Hepatocyte (in vitro differentiated cells): ENCODE results near the gene FGGY. TPM values are rescaled to one million over a fixed set of nuclear protein-coding genes. Genes with fewer than 3 reads are reported as not detected.
A peak's percentile ranks its signal among the peaks of the same experiment; 100 is the strongest.

Experiments used
- DNase-seq: peaks from one replicate; pipeline ENCODE4 v3.0.0-alpha.2; 2016; ENCODE audit warnings: low spot score
- H2AFZ ChIP-seq: fragments of 200-600 bp; sonication (generic); 2 replicates; pipeline ENCODE4 v1.6.0; 2016; ENCODE audit warnings: antibody characterized with exemption, mild to moderate bottlenecking
- H3K27ac ChIP-seq: fragments of 200-600 bp; sonication (generic); 2 replicates; pipeline ENCODE4 v1.5.1; 2016; ENCODE audit warnings: mild to moderate bottlenecking
- H3K27me3 ChIP-seq: fragments of 200-600 bp; sonication (generic); 2 replicates; pipeline ENCODE4 v1.6.1; 2016
- H3K36me3 ChIP-seq: fragments of 200-600 bp; sonication (generic); replicated peaks from 2 replicates; pipeline ENCODE4 v1.5.1; 2016; ENCODE audit warnings: low read depth; ENCODE audit not compliant: insufficient read depth
- H3K4me1 ChIP-seq: fragments of 200-600 bp; sonication (generic); 2 replicates; pipeline ENCODE4 v1.5.1; 2016; ENCODE audit warnings: mild to moderate bottlenecking, moderate library complexity; ENCODE audit not compliant: insufficient read depth
- H3K4me2 ChIP-seq: fragments of 200-600 bp; sonication (generic); 2 replicates; pipeline ENCODE4 v1.6.0; 2016
- H3K4me3 ChIP-seq: fragments of 200-600 bp; sonication (generic); 2 replicates; pipeline ENCODE4 v1.5.1; 2016; ENCODE audit warnings: mild to moderate bottlenecking
- H3K79me2 ChIP-seq: fragments of 200-600 bp; sonication (generic); 2 replicates; pipeline ENCODE4 v1.6.0; 2017; ENCODE audit warnings: mild to moderate bottlenecking
- H3K9me2 ChIP-seq: fragments of 200-600 bp; sonication (generic); replicated peaks from 2 replicates; pipeline ENCODE4 v1.6.0; 2017; ENCODE audit warnings: mild to moderate bottlenecking; ENCODE audit not compliant: insufficient read depth
- H3K9me3 ChIP-seq: fragments of 200-600 bp; sonication (generic); 2 replicates; pipeline ENCODE4 v1.5.1; 2016; ENCODE audit warnings: low read depth, mild to moderate bottlenecking
- H4K20me1 ChIP-seq: fragments of 200-600 bp; sonication (generic); 2 replicates; pipeline ENCODE4 v1.6.0; 2016; ENCODE audit warnings: mild to moderate bottlenecking; ENCODE audit not compliant: insufficient read depth, poor library complexity, severe bottlenecking
- EZH2 ChIP-seq: fragments of 200-600 bp; sonication (generic); IDR thresholded peaks from 2 replicates; pipeline ENCODE4 v1.6.1; 2016; ENCODE audit warnings: antibody characterized with exemption, mild to moderate bottlenecking, borderline replicate concordance
- EZH2phosphoT487 ChIP-seq: fragments of 200-600 bp; sonication (generic); IDR thresholded peaks from one replicate; pipeline ENCODE4 v1.6.1; 2018; ENCODE audit warnings: antibody characterized with exemption, mild to moderate bottlenecking, low read depth, moderate library complexity; ENCODE audit not compliant: unreplicated experiment, severe bottlenecking
- WGBS: methylation state at CpG from one replicate; pipeline ENCODE4 v1.1.6; 2016; ENCODE audit warnings: low lambda C conversion rate; ENCODE audit errors: missing lambda C conversion rate; 5-methylcytosine and 5-hydroxymethylcytosine counted together
- polyA plus RNA-seq: library from polyadenylated mRNA; unstranded; fragments of >200 nt; fragmentation: Nextera tagmentation; extraction: Ambion mirVana; gene quantifications from 2 replicates; pipeline ENCODE4 v1.2.1, GENCODE V29; 2016
- total RNA-seq: library from RNA; depleted of rRNA; stranded (reverse); fragments of >200 nt; gene quantifications from 2 replicates; pipeline ENCODE4 v1.2.3, GENCODE V29; 2014
- TF ChIP-seq, protein P1 (sequence below): fragments of 200-600 bp; sonication (generic); IDR thresholded peaks from 2 replicates; pipeline ENCODE4 v1.5.1; 2016; ENCODE audit warnings: antibody characterized with exemption, mild to moderate bottlenecking; ENCODE audit not compliant: poor library complexity

FGGY gene
- total and polyA plus RNA-seq, 2 experiments from 2014 or later, result 18.0 to 20.6 TPM

DNA sequence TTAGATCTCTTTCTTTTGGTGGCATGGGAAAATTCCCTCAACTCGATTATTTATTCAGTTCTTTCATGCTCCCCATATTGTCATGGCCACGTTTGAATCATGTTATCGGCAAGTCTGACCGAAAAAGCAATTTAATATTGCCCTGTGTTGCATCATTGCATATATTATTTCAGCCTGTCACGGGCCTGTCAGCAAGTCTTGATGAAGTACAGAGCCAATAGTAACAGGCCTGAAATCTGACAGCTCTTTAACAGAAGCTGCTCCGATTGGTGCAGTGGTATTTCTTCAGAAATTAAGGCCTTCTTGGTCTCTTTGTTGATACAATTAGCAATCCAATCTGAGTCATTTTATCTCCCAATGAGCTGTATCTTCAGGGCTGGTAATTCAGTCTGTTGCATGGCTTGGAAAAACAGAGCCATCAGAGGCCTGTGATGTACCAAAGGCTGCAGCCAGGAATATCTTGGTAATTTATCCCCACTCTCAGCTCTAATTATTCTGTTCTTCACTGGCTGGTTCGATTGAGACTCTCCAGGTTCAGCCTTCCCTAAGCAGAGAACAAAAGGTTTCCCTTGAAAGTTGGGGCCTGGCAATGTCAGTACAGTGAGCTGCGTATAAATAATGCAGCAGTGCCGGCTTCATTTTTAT is 149.5 kb downstream of the FGGY start:
- no peak for DNase-seq
- H3K27ac ChIP-seq, result peak overlapping the region; percentile 70
- H3K79me2 ChIP-seq, result no peaks in the 10 kb centered on the region
- H3K9me2 ChIP-seq, result no peaks in the 10 kb centered on the region
- peak overlapping the region; percentile 5 for H2AFZ ChIP-seq
- no peaks in the 10 kb centered on the region for H3K9me3 ChIP-seq
- H3K4me1 ChIP-seq, result peaks cover 22% of the 10 kb centered on the region
- no peaks in the 10 kb centered on the region for H4K20me1 ChIP-seq
- no peak overlapping the region for H3K4me3 ChIP-seq
- H3K27me3 ChIP-seq, result no peaks in the 10 kb centered on the region
- H3K36me3 ChIP-seq, result no peaks in the 10 kb centered on the region
- TF ChIP-seq, protein P1, sequence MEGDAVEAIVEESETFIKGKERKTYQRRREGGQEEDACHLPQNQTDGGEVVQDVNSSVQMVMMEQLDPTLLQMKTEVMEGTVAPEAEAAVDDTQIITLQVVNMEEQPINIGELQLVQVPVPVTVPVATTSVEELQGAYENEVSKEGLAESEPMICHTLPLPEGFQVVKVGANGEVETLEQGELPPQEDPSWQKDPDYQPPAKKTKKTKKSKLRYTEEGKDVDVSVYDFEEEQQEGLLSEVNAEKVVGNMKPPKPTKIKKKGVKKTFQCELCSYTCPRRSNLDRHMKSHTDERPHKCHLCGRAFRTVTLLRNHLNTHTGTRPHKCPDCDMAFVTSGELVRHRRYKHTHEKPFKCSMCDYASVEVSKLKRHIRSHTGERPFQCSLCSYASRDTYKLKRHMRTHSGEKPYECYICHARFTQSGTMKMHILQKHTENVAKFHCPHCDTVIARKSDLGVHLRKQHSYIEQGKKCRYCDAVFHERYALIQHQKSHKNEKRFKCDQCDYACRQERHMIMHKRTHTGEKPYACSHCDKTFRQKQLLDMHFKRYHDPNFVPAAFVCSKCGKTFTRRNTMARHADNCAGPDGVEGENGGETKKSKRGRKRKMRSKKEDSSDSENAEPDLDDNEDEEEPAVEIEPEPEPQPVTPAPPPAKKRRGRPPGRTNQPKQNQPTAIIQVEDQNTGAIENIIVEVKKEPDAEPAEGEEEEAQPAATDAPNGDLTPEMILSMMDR, result no peak
- TF ChIP-seq EZH2phosphoT487 (no peak), EZH2 (no peak)
- WGBS, result 57% methylated on average over 9 of the region's 9 CpGs
- H3K4me2 ChIP-seq, result no peak overlapping the region

DNA sequence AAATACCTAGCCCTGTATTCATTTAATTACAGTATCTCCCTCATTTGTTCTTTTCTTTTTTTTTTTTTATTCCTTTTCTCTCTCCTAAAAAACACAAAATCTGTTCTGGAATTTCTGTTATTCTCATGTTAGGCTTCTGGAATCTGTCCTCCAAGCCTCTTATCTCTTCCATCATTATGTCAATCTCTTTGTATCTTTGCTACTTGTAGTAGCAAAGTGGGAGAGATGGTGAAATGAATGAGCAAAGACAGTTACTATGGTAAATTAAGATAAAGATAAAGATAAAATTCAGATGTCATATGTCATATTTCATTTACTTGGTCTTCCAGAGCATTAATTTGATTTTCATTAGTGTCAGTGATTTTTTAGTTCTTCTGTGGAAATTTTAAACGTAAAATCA is 155.1 kb downstream of the FGGY start:
- Histone ChIP-seq H3K36me3 (no peaks in the 10 kb centered on the region), H3K9me3 (no peaks in the 10 kb centered on the region), H3K27ac (no peak overlapping the region), H3K4me1 (peaks cover 2% of the 10 kb centered on the region), H3K27me3 (no peaks in the 10 kb centered on the region), H3K4me3 (no peak overlapping the region), H3K79me2 (no peaks in the 10 kb centered on the region), H2AFZ (no peak overlapping the region), H4K20me1 (no peaks in the 10 kb centered on the region), H3K9me2 (no peaks in the 10 kb centered on the region), H3K4me2 (no peak overlapping the region)
- WGBS, result 79% methylated on average over 1 of the region's 1 CpG
- no peak for DNase-seq
- TF ChIP-seq, protein P1, result no peak
- TF ChIP-seq EZH2phosphoT487 (no peak), EZH2 (no peak)

DNA sequence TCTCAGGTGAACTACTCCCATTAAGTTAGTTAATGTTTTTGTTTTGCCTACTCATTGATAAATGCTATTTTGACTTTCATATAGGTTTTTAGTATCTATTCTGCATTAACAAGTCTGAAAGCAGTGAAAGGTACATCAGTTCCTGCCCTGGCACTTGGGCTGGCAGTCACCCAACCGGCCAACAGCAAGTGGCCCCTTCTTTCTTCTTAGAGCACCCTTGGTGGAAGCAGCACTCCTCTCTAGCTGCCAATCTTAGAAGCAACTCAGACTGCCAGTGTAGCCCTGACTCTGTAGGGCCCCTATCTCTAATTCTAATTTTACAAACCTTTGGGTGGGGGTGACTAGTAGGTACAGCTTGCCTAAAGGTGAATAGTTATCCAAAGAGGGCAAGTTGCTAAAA is 155.7 kb downstream of the FGGY start:
- Histone ChIP-seq H3K36me3 (no peaks in the 10 kb centered on the region), H3K9me2 (no peaks in the 10 kb centered on the region)
- 91% methylated on average over 1 of the region's 1 CpG for WGBS

More for the DNA sequence above, 155.7 kb downstream of the FGGY start:
- no peaks in the 10 kb centered on the region for H3K79me2 ChIP-seq
- H3K9me3 ChIP-seq, result no peaks in the 10 kb centered on the region
- H3K27me3 ChIP-seq, result no peaks in the 10 kb centered on the region
- no peak for TF ChIP-seq EZH2
- TF ChIP-seq, protein P1, result no peak
- TF ChIP-seq EZH2phosphoT487, result no peak
- no peak overlapping the region for H3K4me2 ChIP-seq
- no peak overlapping the region for H2AFZ ChIP-seq
- DNase-seq, result no peak
- no peak overlapping the region for H3K27ac ChIP-seq
- no peaks in the 10 kb centered on the region for H3K4me1 ChIP-seq
- H3K4me3 ChIP-seq, result no peak overlapping the region
- no peaks in the 10 kb centered on the region for H4K20me1 ChIP-seq
